Measurements from ENCODE around the gene SPATA31A5.
"Not testable (repeated sequence)": the region's sequence is repeated elsewhere in the genome, so short reads cannot be mapped to it uniquely, and the experiment has no call there.

The SPATA31A5 gene

DNA sequence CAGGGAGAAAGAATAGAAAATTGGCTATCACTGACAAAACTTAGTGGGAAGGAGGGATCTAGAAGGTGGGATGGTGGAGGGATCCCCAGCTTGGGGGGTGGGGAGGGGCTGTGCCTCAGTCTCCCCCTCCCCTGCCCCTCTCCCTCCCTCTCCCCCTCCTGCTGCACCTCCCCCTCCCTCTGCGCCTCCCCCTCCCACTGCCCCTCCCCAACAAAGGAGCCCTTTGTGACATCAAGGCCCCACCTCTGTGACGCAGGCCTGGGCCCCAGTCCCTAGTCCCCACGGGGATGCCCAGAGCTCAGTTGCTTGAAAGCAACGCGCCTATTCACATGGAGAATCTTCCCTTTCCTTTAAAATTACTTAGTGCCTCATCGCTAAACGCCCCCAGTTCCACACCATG is at the start of gene SPATA31A5:
TSS of gene SPATA31A5 (plus strand) at position 301 of the 400 bp plus-strand sequence. CDS start at position 330, 29 bp downstream.
- DNase-seq (ENCODE audit: low read depth), result not testable (repeated sequence)

DNA sequence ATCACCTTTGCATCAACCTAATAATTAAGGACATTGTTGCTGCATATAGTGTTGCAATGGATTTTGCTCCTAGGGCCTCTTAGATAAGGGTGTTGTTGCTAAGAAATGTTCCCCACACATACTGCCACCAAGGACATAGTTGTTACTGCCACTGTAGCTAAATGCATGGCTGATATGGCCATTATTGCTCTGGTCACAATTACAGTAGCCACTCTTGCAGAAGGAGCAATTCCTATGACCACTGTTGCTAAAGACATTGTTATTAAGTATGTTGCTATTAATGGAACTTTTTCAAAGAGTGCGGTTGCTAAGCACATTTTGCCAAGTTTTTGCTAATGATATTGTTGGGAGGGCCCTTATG is 48.8 kb downstream of the SPATA31A5 start:
- DNase-seq (ENCODE audit: low read depth), result not testable (repeated sequence)

DNA sequence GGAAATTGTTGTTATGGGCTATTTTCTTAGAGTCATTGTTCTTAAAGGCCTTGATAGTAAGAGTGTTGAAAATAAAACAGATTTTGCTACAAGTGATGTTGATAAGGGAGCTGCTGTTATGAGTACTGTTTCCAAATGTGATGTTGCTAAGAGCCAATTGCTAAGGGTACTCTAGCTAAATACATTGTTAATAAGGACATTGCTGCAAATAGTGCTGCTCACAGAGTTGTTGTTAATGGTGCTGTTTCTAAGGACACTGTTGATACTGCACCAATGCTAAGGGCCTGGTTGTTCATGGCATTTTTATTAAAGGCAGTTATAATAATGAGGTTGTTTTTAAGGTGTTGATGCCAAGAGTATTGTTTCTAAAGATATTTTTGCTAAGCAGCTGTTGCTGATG is 52.2 kb downstream of the SPATA31A5 start:
- not testable (repeated sequence) for DNase-seq (ENCODE audit: low read depth)
